Fibroblast of skin of left quadriceps (primary cell): Measurements from ENCODE around the gene MRFAP1L1.
A peak's percentile ranks its signal among the peaks of the same experiment; 100 is the strongest.
"Not testable (repeated sequence)": the region's sequence is repeated elsewhere in the genome, so short reads cannot be mapped to it uniquely, and the experiment has no call there.

Source experiments
- DNase-seq, 2 experiments: peaks; one replicate each; pipeline ENCODE4 v3.0.0-alpha.2; 2013; ENCODE audit warnings: low read depth in 2 of 2

MRFAP1L1 gene

GRCh38 chr4:6688879-6689505 is 20.7 kb downstream of the MRFAP1L1 start:
- peak; percentile 90 to 91 for DNase-seq

DNA sequence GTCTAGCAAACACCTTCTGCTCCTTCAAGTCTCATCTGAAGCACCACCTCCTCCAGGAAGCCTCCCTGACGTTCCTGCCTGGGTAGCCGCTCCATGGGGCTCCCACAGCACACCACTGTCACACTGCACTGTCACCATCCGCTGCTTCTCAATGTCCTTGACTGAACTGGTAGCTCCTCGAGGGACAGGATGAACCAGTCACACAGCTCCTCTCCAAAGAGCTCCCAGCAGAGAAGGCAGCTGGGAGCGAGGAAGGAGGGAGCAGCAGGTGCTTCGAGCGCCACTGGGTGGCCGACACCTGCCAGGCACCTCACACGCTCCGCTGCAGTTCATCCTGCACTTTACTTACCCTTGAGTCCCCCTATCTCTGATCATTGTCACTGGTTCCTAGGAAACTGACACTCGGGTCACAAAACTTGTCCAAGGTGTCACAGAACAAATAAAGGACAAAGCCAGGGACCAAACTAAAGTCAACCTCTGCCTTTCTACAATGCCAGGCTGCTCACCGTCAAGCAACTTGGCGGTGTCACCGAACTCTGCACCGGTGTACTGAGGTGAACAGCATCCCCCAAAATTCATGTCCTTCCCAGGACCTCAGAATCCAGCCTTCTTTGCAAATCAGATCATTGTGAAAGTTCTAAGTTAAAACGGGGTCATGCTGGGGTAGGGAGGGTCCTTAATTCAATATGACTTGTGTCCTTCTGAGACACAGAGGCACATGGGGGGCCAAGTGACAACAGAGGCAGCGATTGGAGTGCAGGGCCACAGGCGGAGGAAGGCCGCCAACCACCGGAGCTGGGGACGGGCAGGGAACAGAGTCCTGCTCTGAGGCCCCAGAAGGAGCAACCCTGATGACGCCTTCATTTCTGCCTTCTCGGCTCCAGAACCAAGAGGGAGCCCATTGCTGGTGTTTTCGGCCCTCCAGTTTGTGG is 21.5 kb downstream of the MRFAP1L1 start:
- no peak for DNase-seq

GRCh38 chr4:6686104-6686787 is 23.4 kb downstream of the MRFAP1L1 start:
- DNase-seq: no peak

DNA sequence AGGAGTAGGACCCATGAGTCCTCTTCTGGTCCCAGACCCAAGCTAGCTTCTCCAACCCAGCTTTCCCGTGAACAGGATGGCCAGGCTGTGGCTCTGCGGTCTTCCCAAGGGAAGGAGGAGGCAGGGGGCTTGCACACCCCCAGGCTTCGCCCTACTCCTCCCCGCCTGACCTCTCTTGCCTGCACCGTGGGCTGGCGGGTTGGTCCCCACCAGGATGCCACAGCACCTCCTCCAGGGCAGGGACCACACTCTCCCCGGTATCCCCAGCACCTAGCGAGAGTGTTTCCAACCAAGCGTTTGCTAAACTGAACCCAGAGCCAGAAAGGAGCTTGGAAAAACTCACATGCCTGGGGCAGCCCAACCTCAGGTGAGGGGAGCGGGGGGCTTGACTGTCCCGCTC is 25.0 kb downstream of the MRFAP1L1 start:
- DNase-seq: no peak

GRCh38 chr4:6682862-6683590 is 26.6 kb downstream of the MRFAP1L1 start:
- no peak for DNase-seq

GRCh38 chr4:6681191-6681590 is 28.5 kb downstream of the MRFAP1L1 start:
- no peak for DNase-seq

DNA sequence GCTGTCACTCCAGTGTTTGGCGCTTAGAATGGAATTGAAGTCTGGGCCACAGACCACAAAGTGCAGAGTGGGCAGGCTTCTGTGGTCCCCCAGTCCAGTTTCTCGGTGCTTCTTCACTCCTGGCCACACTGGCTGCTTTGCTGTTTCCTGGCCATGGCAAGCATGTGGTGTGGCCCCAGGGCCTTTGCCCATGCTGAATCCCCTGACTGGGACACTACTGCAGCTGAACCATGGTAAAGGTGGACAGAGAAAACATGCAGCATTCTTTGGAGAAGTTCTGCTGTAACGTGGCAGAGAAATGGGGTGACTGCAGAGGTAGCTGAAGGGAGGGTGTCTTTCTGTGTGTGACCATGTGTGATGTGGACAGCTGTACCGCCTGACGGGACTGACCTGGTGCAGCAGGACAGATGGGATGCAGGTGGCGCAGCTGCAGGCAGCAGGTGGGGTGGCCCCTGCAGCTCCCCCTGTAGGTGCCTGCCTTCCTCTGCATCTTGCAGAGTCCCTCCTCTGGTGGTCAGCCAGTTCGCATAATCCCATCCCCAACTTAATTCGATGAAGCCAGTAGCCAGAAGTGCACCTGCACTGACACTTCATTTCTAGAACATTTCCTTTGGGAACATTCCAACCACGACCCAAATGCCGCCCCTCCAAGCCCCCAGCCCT is 29.2 kb downstream of the MRFAP1L1 start:
- DNase-seq: no peak

GRCh38 chr4:6676722-6677558 is 32.7 kb downstream of the MRFAP1L1 start:
- no peak for DNase-seq

GRCh38 chr4:6674500-6675149 is 35.0 kb downstream of the MRFAP1L1 start:
- no peak for DNase-seq

GRCh38 chr4:6673660-6674499 is 35.8 kb downstream of the MRFAP1L1 start:
- DNase-seq: peak; percentile 88

GRCh38 chr4:6673191-6673659 is 36.4 kb downstream of the MRFAP1L1 start:
- not testable (repeated sequence) for DNase-seq

DNA sequence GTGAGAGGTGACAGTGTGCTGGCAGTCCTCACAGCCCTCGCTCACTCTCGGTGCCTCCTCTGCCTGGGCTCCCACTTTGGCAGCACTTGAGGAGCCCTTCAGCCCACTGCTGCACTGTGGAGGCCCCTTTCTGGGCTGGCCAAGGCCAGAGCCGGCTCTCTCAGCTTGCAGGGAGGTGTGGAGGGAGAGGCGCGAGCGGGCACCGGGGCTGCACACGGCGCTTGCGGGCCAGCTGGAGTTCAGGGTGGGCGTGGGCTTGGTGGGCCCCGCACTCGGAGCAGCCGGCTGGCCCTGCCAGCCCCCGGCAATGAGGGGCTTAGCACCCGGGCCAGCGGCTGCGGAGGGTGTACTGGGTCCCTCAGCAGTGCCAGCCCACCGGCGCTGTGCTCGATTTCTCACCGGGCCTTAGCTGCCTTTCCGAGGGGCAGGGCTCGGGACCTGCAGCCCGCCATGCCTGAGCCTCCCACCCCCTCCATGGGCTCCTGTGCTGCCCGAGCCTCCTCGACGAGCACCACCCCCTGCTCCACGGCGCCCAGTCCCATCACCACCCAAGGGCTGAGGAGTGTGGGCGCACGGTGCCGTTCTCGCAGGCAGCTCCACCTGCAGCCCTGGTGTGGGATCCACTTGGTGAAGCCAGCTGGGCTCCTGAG is 37.0 kb downstream of the MRFAP1L1 start:
- DNase-seq: not testable (repeated sequence)

DNA sequence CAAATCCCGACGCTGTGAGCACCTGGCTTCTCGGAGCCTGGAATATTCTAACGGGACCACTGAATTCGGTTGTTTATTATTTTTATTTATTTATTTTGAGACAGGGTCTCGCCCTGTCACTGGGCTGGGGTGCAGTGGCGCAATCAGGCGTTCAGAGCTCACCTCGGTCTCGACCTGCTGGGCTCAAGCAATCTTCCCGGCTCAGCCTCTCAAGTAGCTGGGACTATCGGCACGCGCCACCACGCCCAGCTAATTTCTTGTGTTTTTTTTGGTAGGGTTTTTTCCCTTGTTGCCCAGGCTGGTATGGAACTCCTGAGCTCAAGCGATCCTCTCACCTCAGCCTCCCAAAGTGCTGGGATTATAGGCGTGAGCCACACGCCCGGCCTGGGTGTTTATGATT is 37.5 kb downstream of the MRFAP1L1 start:
- DNase-seq: no peak

DNA sequence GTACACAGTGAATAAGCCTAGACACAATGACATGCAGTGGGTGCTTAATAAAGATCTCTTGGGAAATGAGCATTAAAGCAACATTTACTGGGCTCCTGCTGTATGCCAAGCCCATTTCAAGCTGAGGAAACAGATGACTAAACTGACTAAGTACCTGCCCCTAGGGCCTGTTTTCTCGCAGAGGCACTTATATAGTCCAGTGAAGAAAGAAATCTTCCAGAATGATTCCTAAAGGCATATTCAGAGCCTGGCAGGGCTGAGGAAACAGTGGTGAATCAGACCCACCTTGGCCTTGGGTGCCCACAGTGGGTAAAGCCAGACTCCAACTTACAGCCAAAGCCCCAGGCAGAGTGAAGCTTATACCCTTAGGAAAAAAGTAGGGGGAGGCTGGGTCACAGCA is 38.0 kb downstream of the MRFAP1L1 start:
- no peak for DNase-seq

DNA sequence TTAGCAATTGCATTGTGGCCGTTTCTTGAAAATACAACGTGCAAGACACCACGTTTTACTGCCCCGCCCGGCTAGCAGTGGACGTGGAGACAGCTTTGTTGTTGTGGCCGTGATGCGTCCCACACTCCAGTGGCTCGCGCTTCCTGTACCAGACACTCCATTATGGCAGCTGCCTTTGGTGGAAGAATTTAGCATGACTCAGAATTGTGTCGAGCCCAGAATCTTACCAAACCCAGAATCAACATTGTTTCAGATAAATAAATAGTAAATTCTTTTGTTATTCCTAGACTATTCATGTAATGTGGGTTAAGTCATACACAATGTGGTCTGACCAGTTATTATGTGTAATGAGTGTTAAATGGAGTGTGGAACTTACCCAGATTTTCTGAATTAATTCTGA is 41.3 kb downstream of the MRFAP1L1 start:
- DNase-seq: no peak

DNA sequence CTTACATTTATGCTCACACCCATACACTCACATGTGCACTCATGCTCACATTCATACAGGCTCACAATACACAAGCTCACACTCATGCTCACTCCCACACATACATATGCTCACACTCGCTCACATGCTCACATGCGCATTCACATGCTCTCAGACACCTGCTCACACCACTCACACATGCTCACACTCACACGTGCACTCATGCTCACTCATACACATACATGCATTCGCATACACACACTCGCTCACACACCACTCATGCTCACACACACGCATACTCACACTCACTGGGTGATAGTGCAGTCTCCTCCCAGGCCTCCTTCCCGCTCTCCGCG is 44.4 kb downstream of the MRFAP1L1 start:
- DNase-seq: no peak

- no peak for DNase-seq
Observed at GRCh38 chr4:6663596-6664393, 45.9 kb downstream of the MRFAP1L1 start.

DNA sequence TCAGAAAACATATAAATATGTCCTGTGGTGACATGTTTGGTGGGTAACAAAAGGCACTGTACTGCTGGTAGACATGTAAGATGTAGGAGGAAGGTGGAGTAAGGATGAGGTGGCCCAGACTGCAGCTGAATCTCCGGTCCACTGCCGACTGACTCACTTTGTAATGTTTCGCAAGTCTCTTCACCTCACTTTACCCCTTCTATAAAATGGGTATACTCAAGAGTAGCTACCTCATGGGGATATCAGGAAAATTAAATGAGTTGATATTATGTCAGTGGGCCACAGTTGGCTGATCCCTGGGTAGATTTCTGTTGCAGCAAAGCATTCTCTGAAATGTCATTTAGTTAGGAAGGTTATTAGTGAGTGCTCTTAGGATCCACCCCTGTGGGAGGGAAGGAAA is 47.1 kb downstream of the MRFAP1L1 start:
- no peak for DNase-seq
